ENCODE results near the gene ADGRF1.

DNA sequence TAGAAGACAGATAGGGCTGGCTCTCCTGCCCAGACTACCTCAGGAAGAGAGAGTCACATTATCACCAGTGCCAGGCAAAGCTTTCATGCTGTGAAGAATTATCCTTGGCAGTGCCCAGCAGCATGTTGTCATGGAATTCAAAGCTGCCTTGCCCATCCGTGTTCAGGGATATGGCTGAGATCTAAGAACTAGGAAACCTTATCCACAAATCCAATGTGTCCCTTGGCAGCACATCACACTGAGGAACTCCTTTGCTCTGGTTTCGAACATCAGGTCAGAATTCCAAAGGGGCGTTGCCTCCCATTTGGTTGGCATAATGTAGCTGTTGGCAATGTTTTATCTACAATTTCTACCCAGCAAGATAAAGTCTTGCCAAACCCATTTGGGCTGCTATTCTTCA, 52.7 kb downstream of the ADGRF1 start:
- no peak for TF ChIP-seq CTCF (IDR thresholded peaks at IDR 0.05)
- TF ChIP-seq POLR2A (IDR thresholded peaks at IDR 0.05), result no peak

All from lower leg skin (tissue), 3 donors.